OCI-LY7 (cell line): ENCODE results near the gene SLC30A2. TPM values are rescaled to one million over a fixed set of nuclear protein-coding genes. Genes with fewer than 3 reads are reported as not detected.
"Not testable (repeated sequence)": the region's sequence is repeated elsewhere in the genome, so short reads cannot be mapped to it uniquely, and the experiment has no call there.

ENCODE experiments used
- BruUV-seq: library from RNA; stranded (reverse); fragments of 400-500 nt; replicated peaks from 2 replicates; lab custom pipeline; 2021; lab: Mats Ljungman, UMichigan
- CTCF ChIA-PET: fragments of 300-600 bp; sonication (Branson Sonifier 250); formaldehyde crosslinking; loops from one replicate; lab custom pipeline; 2022; ENCODE audit warnings: antibody characterized with exemption; ENCODE audit not compliant: unreplicated experiment; lab: Charles Lee
- POLR2A ChIA-PET: fragments of 300-600 bp; sonication (Branson Sonifier 250); formaldehyde crosslinking; loops from one replicate; lab custom pipeline; 2022; ENCODE audit warnings: antibody characterized with exemption; lab: Charles Lee
- DNase-seq: peaks from one replicate; pipeline ENCODE4 v3.0.0-alpha.2; 2015; ENCODE audit warnings: low spot score
- H2AFZ ChIP-seq: fragments of 200-600 bp; sonication (generic), shearing (Covaris generic); 2 replicates; pipeline ENCODE4 v1.6.1; 2014; ENCODE audit warnings: mild to moderate bottlenecking, antibody characterized with exemption, low read length, moderate library complexity
- H3K27ac ChIP-seq: fragments of 200-600 bp; sonication (generic); 2 replicates; pipeline ENCODE4 v1.5.1; 2014; ENCODE audit warnings: mixed run types, low read depth, mild to moderate bottlenecking, moderate library complexity, low read length, inconsistent platforms; ENCODE audit not compliant: poor library complexity, severe bottlenecking
- H3K36me3 ChIP-seq: fragments of 200-600 bp; sonication (generic); 2 replicates; pipeline ENCODE4 v1.6.1; 2014; ENCODE audit warnings: mild to moderate bottlenecking, antibody characterized with exemption, low read length, moderate library complexity, mixed read lengths; ENCODE audit not compliant: insufficient read depth
- H3K4me1 ChIP-seq: fragments of 200-600 bp; sonication (generic); 2 replicates; pipeline ENCODE4 v1.5.1; 2014; ENCODE audit warnings: mild to moderate bottlenecking, low read length; ENCODE audit not compliant: insufficient read depth, poor library complexity, severe bottlenecking
- H3K4me2 ChIP-seq: fragments of 200-600 bp; sonication (generic); 2 replicates; pipeline ENCODE4 v1.6.1; 2014; ENCODE audit warnings: mild to moderate bottlenecking, low read length
- H3K4me3 ChIP-seq: fragments of 200-600 bp; sonication (generic); 2 replicates; pipeline ENCODE4 v1.5.1; 2014; ENCODE audit warnings: mild to moderate bottlenecking, low read depth, low read length; ENCODE audit not compliant: poor library complexity, severe bottlenecking
- H3K79me2 ChIP-seq: fragments of 200-600 bp; sonication (generic); 2 replicates; pipeline ENCODE4 v1.6.1; 2016; ENCODE audit warnings: low read depth, mild to moderate bottlenecking, low read length, moderate library complexity, mixed read lengths; ENCODE audit not compliant: insufficient read depth
- H3K9me2 ChIP-seq: fragments of 200-600 bp; sonication (generic); 2 replicates; pipeline ENCODE4 v1.6.1; 2016; ENCODE audit warnings: mild to moderate bottlenecking, low read length, mixed read lengths; ENCODE audit not compliant: insufficient read depth
- H3K9me3 ChIP-seq: fragments of 200-600 bp; sonication (generic); 2 replicates; pipeline ENCODE4 v1.6.1; 2014; ENCODE audit warnings: mild to moderate bottlenecking, mixed run types, low read length, mixed read lengths
- H4K20me1 ChIP-seq: fragments of 200-600 bp; sonication (generic); 2 replicates; pipeline ENCODE4 v1.6.1; 2014; ENCODE audit warnings: mild to moderate bottlenecking, antibody characterized with exemption, low read length, moderate library complexity, mixed read lengths; ENCODE audit not compliant: insufficient read depth
- EZH2phosphoT487 ChIP-seq: fragments of 200-600 bp; sonication (generic); IDR thresholded peaks from 2 replicates; pipeline ENCODE4 v1.6.1; 2018; ENCODE audit warnings: low read depth, borderline replicate concordance, mild to moderate bottlenecking, mixed run types, antibody characterized with exemption, low read length, moderate library complexity, mixed read lengths
- intact Hi-C: fragments of 100-400 bp; cut with micrococcal nuclease; formaldehyde crosslinking; loops from one replicate; pipeline ENCODE4 v1.10.0; 2022; ENCODE audit not compliant: unreplicated experiment
- total RNA-seq, 2 experiments: library from RNA; depleted of rRNA in 1 of 2; stranded (reverse); fragments of >200 nt in 1 of 2; shearing (Covaris generic) in 1 of 2; gene quantifications; 2 replicates each; pipeline ENCODE4 v1.2.3, GENCODE V29; 2014 to 2022
- TF ChIP-seq, protein P1 (sequence below): fragments of 200-600 bp; sonication (generic); conservative IDR thresholded peaks from 2 replicates; pipeline ENCODE4 v1.5.1; 2014; ENCODE audit warnings: mild to moderate bottlenecking, antibody characterized with exemption, low read length, moderate library complexity, mixed read lengths

SLC30A2 gene
- total RNA-seq, 2 experiments from 2014 or later: not detected

- no peak overlapping the region for H3K4me2 ChIP-seq
- CTCF ChIA-PET: no interaction called here
- no peaks in the 10 kb centered on the region for H4K20me1 ChIP-seq
- no peak overlapping the region for H2AFZ ChIP-seq
- H3K27ac ChIP-seq: no peak overlapping the region
- intact Hi-C loops: no loop called here
- POLR2A ChIA-PET: no interaction called here
- no TSS peak for BruUV-seq
- no peaks in the 10 kb centered on the region for H3K79me2 ChIP-seq
- DNase-seq: no peak
- no peaks in the 10 kb centered on the region for H3K9me3 ChIP-seq
- no peak overlapping the region for H3K4me3 ChIP-seq
- H3K36me3 ChIP-seq: no peaks in the 10 kb centered on the region
- TF ChIP-seq EZH2phosphoT487: no peak
- TF ChIP-seq, protein P1, sequence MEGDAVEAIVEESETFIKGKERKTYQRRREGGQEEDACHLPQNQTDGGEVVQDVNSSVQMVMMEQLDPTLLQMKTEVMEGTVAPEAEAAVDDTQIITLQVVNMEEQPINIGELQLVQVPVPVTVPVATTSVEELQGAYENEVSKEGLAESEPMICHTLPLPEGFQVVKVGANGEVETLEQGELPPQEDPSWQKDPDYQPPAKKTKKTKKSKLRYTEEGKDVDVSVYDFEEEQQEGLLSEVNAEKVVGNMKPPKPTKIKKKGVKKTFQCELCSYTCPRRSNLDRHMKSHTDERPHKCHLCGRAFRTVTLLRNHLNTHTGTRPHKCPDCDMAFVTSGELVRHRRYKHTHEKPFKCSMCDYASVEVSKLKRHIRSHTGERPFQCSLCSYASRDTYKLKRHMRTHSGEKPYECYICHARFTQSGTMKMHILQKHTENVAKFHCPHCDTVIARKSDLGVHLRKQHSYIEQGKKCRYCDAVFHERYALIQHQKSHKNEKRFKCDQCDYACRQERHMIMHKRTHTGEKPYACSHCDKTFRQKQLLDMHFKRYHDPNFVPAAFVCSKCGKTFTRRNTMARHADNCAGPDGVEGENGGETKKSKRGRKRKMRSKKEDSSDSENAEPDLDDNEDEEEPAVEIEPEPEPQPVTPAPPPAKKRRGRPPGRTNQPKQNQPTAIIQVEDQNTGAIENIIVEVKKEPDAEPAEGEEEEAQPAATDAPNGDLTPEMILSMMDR: no peak
- no peaks in the 10 kb centered on the region for H3K4me1 ChIP-seq
- no peaks in the 10 kb centered on the region for H3K9me2 ChIP-seq
Measured at GRCh38 chr1:26094076-26094669, 48.3 kb upstream of the SLC30A2 start.

GRCh38 chr1:26093569-26093968 is 47.7 kb upstream of the SLC30A2 start:
- H3K4me2 ChIP-seq, H3K4me3 ChIP-seq, POLR2A ChIA-PET, H3K9me2 ChIP-seq, CTCF ChIA-PET, H2AFZ ChIP-seq, H3K27ac ChIP-seq, BruUV-seq, H3K79me2 ChIP-seq, intact Hi-C loops, H3K36me3 ChIP-seq, H3K4me1 ChIP-seq, H4K20me1 ChIP-seq, H3K9me3 ChIP-seq, DNase-seq: not testable (repeated sequence)

GRCh38 chr1:26092422-26092821 is 46.5 kb upstream of the SLC30A2 start:
- no peaks in the 10 kb centered on the region for H3K79me2 ChIP-seq
- H3K4me1 ChIP-seq: no peaks in the 10 kb centered on the region
- no peak overlapping the region for H3K4me2 ChIP-seq
- H3K9me3 ChIP-seq: no peaks in the 10 kb centered on the region
- H3K36me3 ChIP-seq: no peaks in the 10 kb centered on the region
- H3K27ac ChIP-seq: no peak overlapping the region
- no peak overlapping the region for H2AFZ ChIP-seq
- TF ChIP-seq, protein P1: no peak
- TF ChIP-seq EZH2phosphoT487: no peak
- no peak for DNase-seq
- no TSS peak for BruUV-seq
- no peaks in the 10 kb centered on the region for H3K9me2 ChIP-seq
- H4K20me1 ChIP-seq: no peaks in the 10 kb centered on the region
- intact Hi-C loops: no loop called here
- no peak overlapping the region for H3K4me3 ChIP-seq
- ChIA-PET CTCF (no interaction called here), POLR2A (no interaction called here)
